HG02763 (cell line): ENCODE measurements around the gene PDE1A.

Experiments
- ATAC-seq: cut with Tn5 transposase; IDR thresholded peaks from one replicate; pipeline ENCODE4 v1.9.1; 2021; ENCODE audit warnings: mild to moderate bottlenecking, moderate library complexity; ENCODE audit not compliant: unreplicated experiment

The PDE1A gene

DNA sequence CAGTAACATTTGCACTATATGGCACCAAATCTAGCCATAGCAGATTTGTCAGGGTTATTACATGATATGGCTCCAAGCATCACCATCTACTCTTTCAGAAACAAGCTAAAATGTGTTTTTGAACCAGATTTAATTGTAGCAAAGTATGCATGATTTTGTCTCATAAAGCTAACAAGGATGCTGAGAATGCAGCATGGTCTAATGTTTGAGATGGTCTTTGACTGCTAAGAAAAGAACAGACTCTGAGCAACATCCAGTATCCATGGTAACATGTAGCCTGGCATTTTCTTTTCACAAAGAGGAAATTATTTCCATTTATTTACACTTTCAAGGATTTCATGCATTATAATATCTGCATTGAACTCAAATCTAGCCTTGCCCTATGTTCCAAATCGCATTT lies 206.5 kb downstream of the PDE1A start:
- ATAC-seq = no peak

DNA sequence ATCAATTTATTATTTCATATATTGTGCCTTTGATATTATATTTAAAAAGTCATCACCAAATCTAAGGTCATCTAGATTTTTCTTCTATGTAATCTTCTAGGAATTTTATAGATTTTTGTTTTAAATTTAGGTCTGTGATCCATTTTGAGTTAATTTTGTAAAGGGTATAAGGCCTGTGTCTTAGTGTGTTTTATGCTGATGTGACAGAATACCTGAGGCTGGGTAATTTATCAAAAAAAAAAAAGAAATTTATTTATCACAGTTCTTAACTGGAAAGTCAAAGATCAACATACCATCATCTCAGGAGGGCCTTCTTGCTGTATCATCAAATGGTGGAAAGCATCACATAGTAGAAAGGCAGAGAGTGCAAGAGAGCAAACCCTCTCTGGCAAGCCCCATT lies 216.2 kb downstream of the PDE1A start:
- no peak for ATAC-seq

DNA sequence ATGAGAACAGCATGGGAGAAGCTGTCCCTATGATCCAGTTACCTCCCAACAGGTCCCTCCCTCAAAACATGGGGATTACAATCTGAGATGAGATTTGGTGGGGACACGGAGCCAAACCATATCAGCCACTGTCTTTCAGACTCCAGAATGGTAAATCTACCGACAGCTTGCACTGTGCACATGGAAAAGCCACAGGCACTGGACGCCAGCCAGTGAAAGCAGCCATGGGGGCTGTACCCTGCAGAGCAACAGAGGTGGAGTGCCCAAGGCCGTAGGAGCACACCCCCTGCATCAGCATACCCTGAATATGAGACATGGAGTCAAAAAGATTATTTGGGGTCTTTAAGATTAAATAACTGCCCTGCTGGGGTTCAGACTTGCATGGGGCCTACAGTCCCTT lies 218.4 kb downstream of the PDE1A start:
- no peak for ATAC-seq

DNA sequence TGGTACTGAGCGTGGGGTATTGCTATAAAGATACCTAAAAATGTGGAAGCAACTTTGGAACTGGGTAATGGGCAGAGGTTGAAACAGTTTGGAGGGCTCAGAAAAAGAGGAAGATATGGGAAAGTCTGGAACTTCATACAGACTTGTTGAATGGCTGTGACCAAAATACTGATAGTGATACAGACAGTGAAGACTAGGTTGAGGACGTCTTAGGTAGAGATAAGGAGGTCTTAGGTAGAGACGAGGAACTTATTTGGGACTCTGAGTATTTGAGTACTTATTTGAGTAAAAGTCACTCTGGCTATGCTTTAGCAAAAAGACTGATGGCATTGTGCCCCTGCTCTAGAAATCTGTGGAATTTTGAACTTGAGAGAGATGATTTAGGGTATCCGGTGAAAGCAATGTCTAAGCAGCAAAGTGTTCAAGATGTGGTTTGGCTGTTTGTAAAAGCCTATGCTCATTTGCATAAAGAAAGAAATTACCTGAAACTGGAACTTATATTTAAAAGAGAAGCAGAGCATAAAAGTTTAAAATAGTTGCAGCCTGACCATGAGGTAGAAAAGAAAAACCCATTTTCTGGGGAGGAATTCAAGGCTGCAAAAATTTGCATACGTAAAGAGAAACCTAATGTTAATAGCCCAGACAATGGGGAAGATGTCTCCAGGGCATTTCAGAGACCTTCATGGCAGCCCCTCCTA lies 219.6 kb downstream of the PDE1A start:
- peak; percentile 80 for ATAC-seq

GRCh38 chr2:182197529-182197928 lies 229.3 kb downstream of the PDE1A start:
- ATAC-seq = no peak

- no peak for ATAC-seq
Measured at GRCh38 chr2:182193291-182193690, 233.5 kb downstream of the PDE1A start.

GRCh38 chr2:182191061-182191460 lies 235.8 kb downstream of the PDE1A start:
- no peak for ATAC-seq

- no peak for ATAC-seq
Measured at GRCh38 chr2:182187130-182187529, 239.7 kb downstream of the PDE1A start.

GRCh38 chr2:182186132-182186735 lies 240.6 kb downstream of the PDE1A start:
- no peak for ATAC-seq

DNA sequence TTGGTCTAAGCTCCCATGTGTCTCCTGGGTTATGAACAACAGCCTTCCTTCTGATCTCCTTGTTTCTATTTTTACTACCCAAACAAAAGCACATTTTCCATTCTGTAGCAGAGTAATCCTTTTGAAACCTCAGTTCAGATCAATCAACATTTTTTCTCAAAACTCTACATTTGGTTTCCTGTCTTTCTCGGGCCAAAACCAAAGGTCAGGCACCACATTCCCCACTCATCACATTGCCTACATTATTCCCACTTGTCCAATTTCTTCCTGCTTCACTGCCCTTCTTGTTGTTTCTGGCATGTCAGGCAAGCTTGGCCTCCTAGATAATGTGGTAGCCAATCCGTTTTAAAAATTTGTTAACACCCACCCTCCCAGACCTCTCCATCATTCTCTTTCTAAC lies 244.4 kb downstream of the PDE1A start:
- ATAC-seq = no peak

GRCh38 chr2:182181381-182181780 lies 245.5 kb downstream of the PDE1A start:
- ATAC-seq = no peak

- ATAC-seq = no peak
Measured at GRCh38 chr2:182179176-182179575, 247.7 kb downstream of the PDE1A start.

DNA sequence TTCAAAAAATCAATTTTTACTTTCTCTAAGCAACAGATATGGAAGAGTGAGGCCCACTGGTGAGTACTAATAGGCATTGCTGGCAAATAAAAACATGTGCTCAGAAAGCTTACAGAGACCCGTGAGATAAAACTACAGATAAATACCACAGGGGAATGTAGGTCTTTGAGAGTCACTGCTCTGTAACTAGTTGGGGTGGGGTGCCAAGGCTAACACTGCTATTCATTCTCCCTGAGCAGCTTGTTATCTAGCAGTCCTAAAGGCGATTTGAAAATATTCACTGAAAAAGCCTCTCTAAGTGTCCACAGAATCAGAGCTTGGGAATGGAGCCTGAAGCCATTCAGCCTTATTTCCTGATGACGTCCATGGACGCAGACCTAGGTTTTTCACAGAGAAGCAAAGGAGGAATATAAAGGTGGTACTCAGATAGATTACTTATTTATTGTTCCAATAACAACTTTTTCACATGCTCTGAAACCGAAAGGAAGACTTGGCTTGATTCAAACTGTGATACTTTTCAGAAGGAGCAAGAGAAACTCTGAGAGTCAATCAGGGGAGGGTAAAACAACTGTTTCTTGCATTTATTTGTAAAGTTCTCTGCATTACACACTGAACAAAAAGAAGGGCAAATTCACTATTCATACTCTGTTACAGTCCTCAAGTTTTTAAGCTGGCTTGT lies 252.8 kb downstream of the PDE1A start:
- no peak for ATAC-seq

DNA sequence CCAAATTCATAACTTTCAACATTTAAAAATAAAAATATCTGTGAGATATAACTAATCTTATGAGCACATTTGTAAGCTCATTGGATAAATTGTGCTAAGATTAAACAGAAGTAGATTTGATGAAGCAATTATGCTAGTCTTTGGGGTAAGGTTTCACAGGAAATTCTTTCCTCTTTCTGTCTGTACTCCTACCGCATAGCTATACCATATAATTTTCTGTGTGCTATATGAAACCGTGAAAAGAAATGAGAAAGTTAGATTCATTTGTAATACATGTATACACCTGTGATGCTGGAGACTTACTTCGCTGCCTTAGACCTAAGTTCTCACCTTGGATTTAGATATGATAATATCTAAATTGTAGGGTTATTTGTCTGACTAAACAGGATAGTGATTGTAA lies 256.5 kb downstream of the PDE1A start:
- ATAC-seq = no peak

DNA sequence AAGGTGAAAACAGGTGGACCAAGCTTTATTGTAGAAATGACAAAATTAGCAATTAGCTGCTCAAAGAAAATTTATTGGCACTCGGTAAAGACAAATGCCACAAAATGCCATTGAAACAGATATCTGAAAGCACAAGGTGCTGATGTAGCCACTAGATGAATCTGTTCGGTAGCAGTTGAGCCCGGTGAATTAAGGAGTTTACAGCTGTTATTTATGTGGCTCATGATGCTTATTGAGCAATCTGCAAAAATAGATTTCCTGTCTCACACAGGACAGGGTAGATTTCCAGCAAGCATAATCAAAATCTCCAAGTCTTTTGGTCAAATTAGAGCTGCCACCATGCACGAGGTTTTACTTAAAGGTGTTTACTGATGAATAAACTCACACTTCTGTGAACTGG lies 259.0 kb downstream of the PDE1A start:
- ATAC-seq = no peak

GRCh38 chr2:182166841-182167240 lies 260.0 kb downstream of the PDE1A start:
- ATAC-seq = no peak

DNA sequence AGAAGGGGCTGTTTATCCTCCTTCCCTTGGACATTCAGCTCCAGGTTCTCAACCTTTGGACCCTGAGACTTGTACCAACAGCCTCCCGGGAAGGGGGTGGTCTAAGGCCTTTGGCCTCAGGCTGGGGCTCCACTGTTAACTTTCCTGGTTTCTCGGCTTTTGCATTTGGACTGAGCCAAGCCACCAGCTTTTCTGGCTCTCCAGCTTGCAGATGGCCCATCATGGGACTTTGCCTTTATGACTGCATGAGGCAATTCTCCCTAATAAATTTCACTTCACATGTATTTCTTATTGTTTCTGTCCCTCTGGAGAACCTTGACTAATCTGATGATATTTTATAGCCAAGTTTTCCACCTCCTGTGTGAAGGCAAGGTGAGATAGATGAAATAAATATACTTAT lies 260.4 kb downstream of the PDE1A start:
- no peak for ATAC-seq

DNA sequence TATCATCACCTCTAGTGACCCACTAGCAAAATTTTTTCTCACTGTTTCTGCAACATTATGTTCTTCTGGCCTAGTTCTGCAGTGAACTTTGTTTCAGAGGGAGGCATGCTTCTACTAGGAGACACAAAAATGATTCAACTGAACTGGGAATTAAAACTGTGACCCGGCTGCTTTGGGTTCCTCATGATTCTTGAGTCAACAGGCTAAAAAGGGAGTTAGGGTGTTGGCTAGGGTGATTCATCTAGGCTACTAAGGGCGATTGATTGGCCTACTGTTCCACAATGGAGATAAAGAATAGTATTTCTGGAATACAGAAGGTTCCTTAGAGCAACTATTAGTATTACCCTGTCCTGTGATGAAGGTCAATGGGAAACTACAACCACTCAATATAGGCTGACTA lies 261.6 kb downstream of the PDE1A start:
- ATAC-seq = no peak

DNA sequence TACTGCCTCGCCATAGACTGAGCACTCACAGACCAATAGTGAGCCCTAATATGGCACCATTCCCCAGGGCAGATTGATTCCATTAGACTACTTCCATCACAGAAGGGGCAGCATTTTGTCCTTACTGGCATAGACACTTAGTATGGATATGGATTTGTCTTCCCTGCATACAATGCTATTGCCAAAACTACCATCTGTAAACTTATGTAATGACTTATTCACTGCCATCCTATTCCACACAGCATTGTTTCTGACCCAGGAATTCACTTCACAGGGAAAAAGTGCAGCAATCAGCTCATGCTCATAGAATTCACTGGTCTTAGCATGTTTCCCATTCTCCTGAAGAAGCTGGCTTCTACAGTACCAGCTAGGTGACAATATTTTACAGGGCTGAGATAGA lies 262.1 kb downstream of the PDE1A start:
- ATAC-seq = no peak

DNA sequence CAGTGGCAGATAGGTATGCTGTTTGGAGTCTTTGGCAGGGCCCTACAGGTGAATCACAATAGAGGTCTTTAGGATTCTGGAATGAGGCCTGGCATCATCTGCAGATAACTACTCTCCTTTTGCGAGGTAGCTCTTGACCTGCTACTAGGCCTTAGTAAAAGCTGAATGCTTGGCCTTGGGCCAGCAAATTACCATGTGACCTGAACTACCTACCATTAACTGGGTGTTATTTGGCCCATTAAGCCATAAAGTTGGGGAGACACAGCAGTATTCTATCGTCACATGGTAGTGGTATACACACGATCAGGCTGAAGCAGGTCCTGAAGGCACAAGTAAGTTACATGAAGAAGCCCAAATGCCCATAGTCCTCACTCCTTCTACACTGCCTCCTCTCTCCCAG lies 263.0 kb downstream of the PDE1A start:
- no peak for ATAC-seq

- ATAC-seq = no peak
Measured at GRCh38 chr2:182148344-182148743, 278.5 kb downstream of the PDE1A start.

GRCh38 chr2:182144776-182145165 lies 282.1 kb downstream of the PDE1A start:
- ATAC-seq = no peak
